HG02885 (cell line): ENCODE data around the gene RIMS4.

Experiments used
- ATAC-seq: cut with Tn5 transposase; IDR thresholded peaks from one replicate; pipeline ENCODE4 v1.9.1; 2021; ENCODE audit warnings: mild to moderate bottlenecking; ENCODE audit not compliant: unreplicated experiment, poor library complexity

RIMS4 gene

GRCh38 chr20:44745122-44745597 is 65.2 kb downstream of the RIMS4 start:
- ATAC-seq: no peak

DNA sequence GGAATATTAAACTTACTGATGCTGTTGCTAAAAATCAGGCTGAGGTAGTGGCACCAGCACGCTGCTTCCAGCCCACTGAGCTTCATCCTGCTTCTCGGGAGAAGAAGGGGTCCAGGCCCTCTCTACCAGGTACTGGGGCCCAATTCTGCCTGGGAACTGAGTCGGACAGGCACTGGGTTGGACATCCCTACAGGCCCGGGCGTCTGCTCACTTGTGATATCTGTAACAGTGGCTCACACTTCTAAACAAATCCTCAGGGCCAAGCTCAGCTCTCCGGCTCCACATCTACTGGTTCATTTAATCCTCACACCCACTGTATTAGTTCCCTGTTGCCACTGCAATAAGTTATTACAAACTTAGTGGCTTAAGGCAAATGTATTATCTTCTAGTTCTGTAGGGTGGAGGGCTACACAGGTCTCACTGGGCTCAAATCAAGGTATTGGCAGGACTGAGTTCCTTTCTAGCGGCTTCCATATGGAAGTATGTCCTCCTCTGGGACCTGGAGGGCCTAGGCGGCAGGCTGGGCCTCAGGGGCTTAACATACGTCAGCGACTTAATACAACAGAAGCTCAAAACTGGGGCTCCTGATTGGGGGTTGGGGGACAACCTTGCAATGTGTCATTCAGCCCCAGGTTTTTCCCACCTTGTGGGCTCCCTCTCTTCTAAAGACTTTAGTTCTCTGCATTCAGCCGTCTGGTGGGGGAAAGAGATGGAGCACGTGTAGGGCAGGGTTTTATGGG is 66.3 kb downstream of the RIMS4 start:
- ATAC-seq: no peak

GRCh38 chr20:44743080-44743701 is 67.2 kb downstream of the RIMS4 start:
- ATAC-seq: no peak

DNA sequence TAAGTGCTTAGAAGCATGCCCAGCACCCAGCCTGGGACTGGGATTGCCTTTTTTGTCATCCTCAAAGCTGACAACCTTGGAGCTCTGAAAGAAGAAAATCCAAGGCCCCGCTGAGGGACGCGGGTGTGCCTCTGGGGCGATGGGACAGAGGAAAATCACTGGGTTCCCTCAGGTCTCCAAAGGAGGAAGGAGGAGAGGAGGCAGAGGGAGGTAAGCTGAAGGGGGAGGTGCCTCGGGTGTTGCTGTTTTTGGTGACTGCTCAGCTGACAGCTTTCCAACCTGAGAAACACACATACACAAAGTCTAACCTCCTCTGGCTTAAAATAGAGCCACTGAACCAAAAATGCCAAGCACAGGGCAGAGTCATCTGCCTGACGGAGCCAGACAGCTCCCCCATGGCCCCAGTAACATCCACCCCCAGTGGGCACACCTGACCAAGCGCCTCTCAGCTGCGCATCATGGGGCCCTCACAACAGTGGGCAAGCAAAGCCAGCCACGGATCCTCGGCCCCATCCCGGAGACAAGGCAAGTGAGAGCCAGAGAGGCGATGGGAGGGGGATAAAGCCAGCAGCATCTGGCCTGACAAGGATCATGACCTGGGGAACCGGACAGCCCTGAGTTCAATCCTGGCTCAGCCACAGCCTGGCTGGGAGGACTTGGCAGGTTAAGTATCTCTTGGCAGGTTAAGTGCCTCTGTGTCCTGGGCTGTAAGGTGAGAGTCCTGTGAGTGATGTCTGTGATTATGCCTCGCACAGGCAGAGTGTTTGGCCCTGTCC is 67.9 kb downstream of the RIMS4 start:
- ATAC-seq: no peak

GRCh38 chr20:44739942-44740341 is 70.4 kb downstream of the RIMS4 start:
- ATAC-seq: no peak

GRCh38 chr20:44738813-44739477 is 71.4 kb downstream of the RIMS4 start:
- ATAC-seq: no peak

DNA sequence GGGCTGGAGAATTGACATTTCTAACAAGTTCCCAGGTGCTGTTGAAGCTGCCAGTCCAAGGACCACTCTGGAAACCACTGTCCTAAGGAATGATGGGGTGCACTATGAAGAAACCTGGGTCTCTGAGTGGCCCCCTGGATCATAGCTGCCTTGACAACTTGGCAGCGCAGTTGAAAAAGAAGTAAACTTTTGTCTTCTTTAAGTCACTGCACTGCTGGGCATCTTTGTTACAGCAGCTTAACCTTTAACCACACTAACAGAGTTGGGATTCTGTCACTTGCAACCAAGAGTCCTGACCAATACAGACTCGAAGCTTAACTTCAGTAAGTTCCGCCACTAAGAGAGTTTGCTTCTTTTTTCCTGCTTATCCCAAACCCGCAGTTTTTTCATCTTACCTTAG is 73.2 kb downstream of the RIMS4 start:
- ATAC-seq: no peak

- ATAC-seq: peak; percentile 43
Measured at GRCh38 chr20:44736170-44737021, 74.0 kb downstream of the RIMS4 start.

GRCh38 chr20:44735816-44736169 is 74.6 kb downstream of the RIMS4 start:
- ATAC-seq: no peak

GRCh38 chr20:44734938-44735337 is 75.4 kb downstream of the RIMS4 start:
- no peak for ATAC-seq

- ATAC-seq: no peak
Measured at GRCh38 chr20:44733341-44734069, 76.8 kb downstream of the RIMS4 start.

GRCh38 chr20:44732327-44732726 is 78.0 kb downstream of the RIMS4 start:
- no peak for ATAC-seq

- no peak for ATAC-seq
Measured at GRCh38 chr20:44731657-44732056, 78.7 kb downstream of the RIMS4 start.

DNA sequence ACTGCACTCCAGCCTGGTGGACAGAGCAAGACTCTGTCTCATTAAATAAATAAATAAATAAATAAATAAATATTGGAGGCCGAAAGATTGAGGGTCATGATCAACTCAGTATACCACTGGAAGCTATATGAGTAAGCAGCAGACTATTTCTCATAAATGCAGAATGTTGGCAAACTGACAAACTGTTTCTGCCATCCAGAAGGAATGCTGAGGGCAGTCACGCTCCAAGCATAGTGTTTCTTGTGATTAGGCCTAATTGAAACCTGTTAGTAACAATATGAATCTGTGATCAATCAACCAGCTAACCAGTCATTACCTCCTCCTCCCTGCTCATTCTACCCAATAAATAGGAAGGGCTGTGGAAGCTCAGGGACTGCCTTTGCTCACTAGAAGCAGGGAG is 79.9 kb downstream of the RIMS4 start:
- ATAC-seq: no peak

GRCh38 chr20:44728801-44729443 is 81.4 kb downstream of the RIMS4 start:
- no peak for ATAC-seq

- ATAC-seq: no peak
Measured at GRCh38 chr20:44727651-44728050, 82.7 kb downstream of the RIMS4 start.

GRCh38 chr20:44727039-44727438 is 83.3 kb downstream of the RIMS4 start:
- no peak for ATAC-seq

DNA sequence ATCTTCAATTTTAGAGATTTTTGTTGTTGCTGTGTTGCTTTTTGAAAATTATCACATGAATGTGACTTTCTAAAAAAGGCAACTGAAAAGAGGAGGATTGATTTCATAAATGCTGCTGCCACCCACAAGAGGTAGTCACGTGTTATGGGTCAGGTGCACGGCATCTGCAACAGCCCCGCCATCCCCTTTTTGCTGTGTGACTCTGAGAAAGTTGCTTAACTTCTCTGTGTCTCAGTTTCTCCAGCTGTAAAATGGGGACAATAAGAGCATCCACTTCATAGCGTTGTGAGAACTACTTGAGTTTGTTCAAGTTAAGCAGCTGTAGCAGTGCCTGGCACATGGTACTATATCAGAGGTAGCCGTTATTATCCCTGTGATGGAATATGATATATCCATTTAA is 84.5 kb downstream of the RIMS4 start:
- no peak for ATAC-seq
